ENCODE data around the gene ABI3BP.
"Not testable (repeated sequence)": the region's sequence is repeated elsewhere in the genome, so short reads cannot be mapped to it uniquely, and the experiment has no call there.

The ABI3BP gene

GRCh38 chr3:100981164-100981911, 11.9 kb downstream of the ABI3BP start:
- no peak for DNase-seq (ENCODE audit: low read depth)

DNA sequence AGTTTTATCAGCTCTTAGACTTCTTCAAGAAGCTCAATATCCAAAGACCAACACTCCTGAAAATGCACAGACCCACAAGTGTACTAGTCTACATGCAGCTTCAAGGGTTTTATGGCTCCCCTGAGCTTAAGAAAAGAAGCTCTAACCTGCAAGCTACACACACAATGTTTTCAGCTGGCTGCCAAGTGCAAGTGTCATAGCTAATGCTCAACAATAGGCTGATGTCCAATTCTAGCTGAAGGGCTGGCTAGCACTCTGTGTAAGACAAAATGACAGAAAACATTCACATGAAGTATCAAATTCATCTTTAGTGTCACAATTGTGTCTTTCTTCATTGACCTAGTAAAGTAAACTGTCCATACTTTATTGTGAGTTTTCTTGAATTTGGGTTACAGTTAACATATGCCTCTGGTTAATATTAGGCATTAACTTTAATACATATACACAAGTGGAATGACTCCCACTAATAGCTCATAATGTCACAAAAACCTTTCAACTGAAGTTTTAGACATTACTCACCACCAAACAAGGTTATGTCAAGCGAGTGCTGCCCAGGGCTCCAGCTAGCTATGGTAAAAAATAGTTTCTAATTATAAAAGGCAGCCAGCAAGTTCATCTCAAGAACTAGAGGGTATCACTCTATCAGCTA, 15.1 kb downstream of the ABI3BP start:
- DNase-seq (ENCODE audit: low read depth) = no peak

GRCh38 chr3:100976611-100977010, 16.6 kb downstream of the ABI3BP start:
- no peak for DNase-seq (ENCODE audit: low read depth)

DNA sequence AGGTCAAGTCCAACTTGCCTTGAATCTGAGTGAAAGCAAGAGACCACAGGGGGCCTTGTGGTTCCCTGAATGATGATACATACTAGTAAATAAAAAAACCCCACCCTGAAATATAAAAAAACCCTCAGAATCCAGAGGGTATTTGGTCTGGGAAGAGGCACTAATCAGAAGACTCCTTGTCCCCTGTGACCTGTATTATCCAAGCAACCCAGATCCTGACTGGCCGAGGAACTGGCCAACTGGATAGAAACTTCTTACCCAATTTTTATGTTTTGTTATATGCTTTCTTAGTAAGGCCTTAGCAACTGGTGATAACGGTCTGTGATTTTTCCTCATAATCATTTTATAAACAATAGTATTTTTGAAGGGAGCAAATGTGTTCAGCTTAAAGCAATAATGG, 17.5 kb downstream of the ABI3BP start:
- no peak for DNase-seq (ENCODE audit: low read depth)

DNA sequence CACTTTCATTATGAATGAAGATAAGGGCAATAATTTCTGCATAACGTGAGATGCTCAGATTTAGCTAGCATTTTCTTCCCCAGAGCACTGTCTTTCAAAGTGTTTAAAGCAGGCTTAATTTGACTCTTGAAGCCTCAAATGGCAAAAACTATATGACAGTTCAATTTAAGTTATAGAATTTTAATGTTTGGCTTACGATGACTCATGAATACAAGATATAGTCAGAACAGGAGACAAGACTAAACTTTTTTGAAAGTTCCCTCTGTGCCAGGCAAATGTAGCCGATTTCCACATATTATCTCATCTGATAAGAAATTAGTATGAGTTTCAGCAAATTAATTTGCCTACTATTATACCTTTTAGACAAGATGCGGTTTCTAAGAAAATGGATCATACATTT, 19.6 kb downstream of the ABI3BP start:
- DNase-seq (ENCODE audit: low read depth) = no peak

DNA sequence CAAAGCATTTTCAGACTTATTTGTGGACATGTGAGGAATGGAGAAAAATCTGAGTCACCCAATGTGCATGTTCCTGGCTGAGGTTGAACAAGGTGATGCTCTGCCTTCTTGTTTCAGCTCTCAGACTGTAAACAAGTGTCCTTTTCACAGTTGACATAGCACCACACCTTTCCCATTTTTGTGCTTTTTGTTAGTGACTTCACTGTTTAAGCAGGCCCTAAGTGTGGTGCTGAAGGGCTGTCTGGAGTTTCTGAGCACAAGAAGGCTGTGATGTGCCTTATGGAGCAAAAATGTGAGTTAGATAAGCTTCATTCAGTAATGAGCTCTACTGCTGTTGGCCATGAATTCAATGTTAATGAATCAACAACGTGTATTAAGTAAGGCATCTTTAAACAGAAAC, 20.4 kb downstream of the ABI3BP start:
- peak; percentile 36 for DNase-seq (ENCODE audit: low read depth)

DNA sequence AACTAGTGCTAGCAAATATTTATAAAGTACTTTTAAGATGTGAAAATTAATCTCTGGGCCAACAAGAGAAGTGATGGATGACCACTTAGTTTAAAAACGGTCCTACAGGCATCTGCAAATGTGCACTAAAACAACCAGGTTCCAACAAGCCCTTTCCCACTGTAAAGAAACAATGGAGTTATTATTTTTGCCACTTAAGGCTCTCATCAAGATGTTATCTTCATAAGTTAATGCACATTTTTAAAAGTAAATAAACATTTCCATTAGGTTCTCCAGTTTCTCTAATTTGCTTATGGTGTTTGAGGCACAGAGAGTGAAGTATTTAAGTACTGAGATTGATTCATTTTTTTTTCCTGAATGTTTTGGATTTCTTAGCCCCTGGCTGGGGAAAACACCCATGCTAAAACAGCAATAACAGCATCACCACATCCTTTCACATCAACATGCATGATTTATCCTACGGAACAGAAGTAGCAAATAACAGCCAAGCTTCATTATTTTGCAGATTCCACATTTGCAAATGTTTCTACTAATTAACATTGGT, 20.8 kb downstream of the ABI3BP start:
- no peak for DNase-seq (ENCODE audit: low read depth)

DNA sequence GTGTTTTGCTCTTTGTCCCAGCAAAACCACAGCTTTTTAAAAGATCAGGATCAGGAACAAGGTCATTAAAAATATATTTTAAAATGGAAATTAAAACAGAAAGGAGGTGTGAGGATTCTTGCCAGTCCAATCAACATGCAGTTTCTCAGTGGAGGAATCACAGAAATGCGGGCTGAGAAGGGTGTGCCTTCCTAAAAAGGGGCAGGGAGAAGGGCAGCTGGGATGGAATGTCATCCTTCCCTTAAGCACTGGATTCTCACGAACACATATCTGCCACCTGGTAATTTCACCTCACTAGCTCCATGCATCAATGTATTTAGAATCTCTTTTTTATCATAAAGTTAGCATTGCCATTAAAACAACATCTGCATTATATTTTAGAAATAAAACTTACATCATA, 21.4 kb downstream of the ABI3BP start:
- DNase-seq (ENCODE audit: low read depth) = no peak

DNA sequence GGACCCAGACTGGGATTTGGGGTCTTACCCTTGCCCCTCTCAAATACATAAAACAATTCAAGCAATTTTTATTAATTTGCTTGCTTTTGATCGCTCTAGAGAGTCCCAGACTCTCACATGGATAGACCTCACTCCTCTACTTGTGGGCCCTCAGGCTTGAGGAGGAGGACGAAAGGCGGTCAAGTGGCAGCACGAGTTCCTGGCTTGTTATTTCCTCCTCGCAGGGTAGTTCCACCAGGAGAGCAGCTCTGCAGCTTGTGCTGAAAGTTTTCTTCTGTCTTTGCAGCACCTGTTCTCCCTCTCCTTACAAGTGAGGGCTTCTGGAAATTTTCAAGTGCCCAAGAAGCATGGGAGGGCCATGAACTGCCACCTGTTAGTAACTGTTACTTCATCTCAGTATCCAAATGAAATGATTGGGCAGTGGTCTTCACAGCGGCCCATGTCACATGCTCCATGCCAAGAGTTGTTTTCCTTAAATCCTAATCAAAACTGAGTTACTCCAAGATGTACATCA, 22.7 kb downstream of the ABI3BP start:
- no peak for DNase-seq (ENCODE audit: low read depth)

- DNase-seq (ENCODE audit: low read depth) = no peak
Observed at GRCh38 chr3:100968932-100969906, 24.0 kb downstream of the ABI3BP start.

DNA sequence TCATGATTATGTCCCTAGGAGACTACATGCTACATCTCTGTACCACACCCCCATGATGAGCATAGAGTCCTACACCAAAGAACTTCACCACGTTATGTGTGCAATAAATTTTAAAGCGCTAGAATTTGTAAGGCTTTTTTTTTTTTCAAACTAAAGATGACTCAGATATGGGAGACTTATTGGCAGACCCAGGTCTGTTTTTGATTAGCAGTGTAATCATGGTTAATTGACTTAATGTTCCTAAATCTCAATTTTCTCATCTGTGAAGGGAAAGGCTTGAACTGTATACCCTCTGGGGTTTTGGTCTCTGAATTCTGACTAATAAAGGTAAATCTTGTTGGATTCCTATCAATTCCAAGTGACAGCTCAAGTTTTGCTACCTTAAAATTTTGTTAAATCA, 26.4 kb downstream of the ABI3BP start:
- DNase-seq (ENCODE audit: low read depth) = no peak

- DNase-seq (ENCODE audit: low read depth) = no peak
Observed at GRCh38 chr3:100966049-100966491, 27.2 kb downstream of the ABI3BP start.

- DNase-seq (ENCODE audit: low read depth) = peak; percentile 6
Observed at GRCh38 chr3:100963041-100963440, 30.2 kb downstream of the ABI3BP start.

GRCh38 chr3:100957261-100957986, 35.8 kb downstream of the ABI3BP start:
- DNase-seq (ENCODE audit: low read depth) = peak; percentile 37

GRCh38 chr3:100956276-100956675, 36.9 kb downstream of the ABI3BP start:
- DNase-seq (ENCODE audit: low read depth) = no peak

- peak; percentile 87 for DNase-seq (ENCODE audit: low read depth)
Observed at GRCh38 chr3:100954990-100955389, 38.2 kb downstream of the ABI3BP start.

- DNase-seq (ENCODE audit: low read depth) = no peak
Observed at GRCh38 chr3:100954199-100954935, 38.9 kb downstream of the ABI3BP start.

DNA sequence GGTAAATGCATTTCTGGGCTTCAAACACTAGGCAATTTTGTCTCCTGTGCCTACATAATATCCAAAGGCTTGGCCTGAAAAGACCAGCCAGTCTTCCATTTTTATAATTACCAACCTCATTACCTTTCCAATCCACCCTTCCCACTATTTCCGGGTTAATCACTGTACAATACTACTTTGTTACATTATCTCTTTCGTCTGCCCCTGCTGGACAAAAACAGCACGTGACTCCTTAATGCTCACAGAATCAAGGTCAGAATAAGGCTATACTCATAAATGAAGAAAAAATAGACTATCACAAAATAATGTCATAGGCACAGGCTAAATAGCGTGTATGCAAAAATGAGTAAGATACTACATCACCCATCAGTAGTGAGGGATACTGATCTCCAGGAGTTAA, 40.1 kb downstream of the ABI3BP start:
- no peak for DNase-seq (ENCODE audit: low read depth)

GRCh38 chr3:100947119-100947518, 46.1 kb downstream of the ABI3BP start:
- DNase-seq (ENCODE audit: low read depth) = no peak

DNA sequence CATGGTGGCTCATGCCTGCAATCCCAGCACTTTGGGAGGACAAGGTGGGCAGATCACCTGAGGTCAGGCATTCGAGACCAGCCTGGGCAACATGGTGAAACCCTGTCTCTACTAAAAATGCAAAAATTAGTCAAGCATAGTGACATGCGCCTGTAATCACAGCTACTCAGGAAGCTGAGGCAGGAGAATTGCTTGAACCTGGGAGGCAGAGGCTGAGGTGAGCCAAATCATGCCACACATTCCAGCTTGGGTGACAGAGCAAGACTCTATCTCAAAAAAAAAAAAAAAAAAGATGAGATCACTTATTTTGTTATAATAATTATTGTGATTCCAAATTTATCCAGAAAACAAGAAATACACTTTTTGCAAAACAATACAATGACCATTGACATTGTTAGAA, 47.1 kb downstream of the ABI3BP start:
- DNase-seq (ENCODE audit: low read depth) = not testable (repeated sequence)

GRCh38 chr3:100941451-100941850, 51.8 kb downstream of the ABI3BP start:
- no peak for DNase-seq (ENCODE audit: low read depth)

All from amniotic epithelial cell (primary cell).